IMR-90 (cell line): ENCODE results near the gene NPBWR2. TPM values are rescaled to one million over a fixed set of nuclear protein-coding genes. Genes with fewer than 3 reads are reported as not detected.

Experiments used
- ATAC-seq: fragments of 200-7000 bp; cut with Tn5 transposase; 2 replicates; pipeline ENCODE4 v1.9.1; 2020; ENCODE audit warnings: low read depth, mild to moderate bottlenecking, moderate library complexity
- BruUV-seq: library from RNA; stranded (reverse); fragments of 400-500 nt; replicated peaks from 2 replicates; lab custom pipeline; 2021; lab: Mats Ljungman, UMichigan
- CTCF ChIA-PET: fragments of 300-600 bp; formaldehyde crosslinking; extraction: SDS; loops from one replicate; lab custom pipeline; 2021; ENCODE audit warnings: antibody characterized with exemption; lab: Yijun Ruan, JAX
- POLR2A ChIA-PET: fragments of 300-600 bp; sonication (Branson Sonifier 250); formaldehyde crosslinking; loops from one replicate; lab custom pipeline; 2022; ENCODE audit warnings: antibody characterized with exemption; ENCODE audit not compliant: unreplicated experiment; lab: Charles Lee
- DNase-seq: peaks from one replicate; pipeline ENCODE4 v3.0.0; 2013
- H2AFZ ChIP-seq: replicated peaks from 2 replicates; pipeline ENCODE3; 2013; ENCODE audit warnings: low read length, mild to moderate bottlenecking; ENCODE audit not compliant: poor library complexity
- H2AK5ac ChIP-seq: 2 replicates; pipeline ENCODE4 v1.6.1; 2013; ENCODE audit warnings: low read depth, low read length, inconsistent platforms
- H2AK9ac ChIP-seq: replicated peaks from 2 replicates; pipeline ENCODE3; 2013; ENCODE audit warnings: mild to moderate bottlenecking, low read depth, low read length, moderate library complexity; ENCODE audit not compliant: poor library complexity
- H2BK120ac ChIP-seq: 2 replicates; pipeline ENCODE4 v1.6.1; 2013; ENCODE audit warnings: low read depth, low read length, inconsistent platforms
- H2BK15ac ChIP-seq: 3 replicates; pipeline ENCODE4 v1.6.1; 2013; ENCODE audit warnings: low read depth, low read length, inconsistent platforms
- H2BK20ac ChIP-seq: 2 replicates; pipeline ENCODE4 v1.6.1; 2013; ENCODE audit warnings: low read depth, mild to moderate bottlenecking, inconsistent platforms, low read length, moderate library complexity
- H2BK5ac ChIP-seq: 2 replicates; pipeline ENCODE4 v1.6.1; 2013; ENCODE audit warnings: mild to moderate bottlenecking, low read depth, low read length, inconsistent platforms; ENCODE audit not compliant: poor library complexity, severe bottlenecking
- H3K14ac ChIP-seq: replicated peaks from 2 replicates; pipeline ENCODE4 v1.6.1; 2013; ENCODE audit warnings: low read depth, low read length, inconsistent platforms
- H3K18ac ChIP-seq: 2 replicates; pipeline ENCODE4 v1.6.1; 2013; ENCODE audit warnings: low read depth, low read length, control low read depth
- H3K23ac ChIP-seq: 2 replicates; pipeline ENCODE4 v1.6.1; 2013; ENCODE audit warnings: low read depth, low read length, inconsistent platforms
- H3K27ac ChIP-seq: 2 replicates; pipeline ENCODE4 v1.5.1; 2013; ENCODE audit warnings: mild to moderate bottlenecking, control low read depth, low read length; ENCODE audit not compliant: insufficient read depth
- H3K27me3 ChIP-seq: 2 replicates; pipeline ENCODE4 v1.6.1; 2013; ENCODE audit warnings: low read length; ENCODE audit not compliant: control insufficient read depth, insufficient read depth
- H3K36me3 ChIP-seq: 2 replicates; pipeline ENCODE4 v1.6.1; 2013; ENCODE audit warnings: low read length, mixed read lengths; ENCODE audit not compliant: control insufficient read depth, insufficient read depth
- H3K4ac ChIP-seq: 2 replicates; pipeline ENCODE4 v1.6.1; 2013; ENCODE audit warnings: low read depth, low read length, inconsistent platforms
- H3K4me1 ChIP-seq: 2 replicates; pipeline ENCODE4 v1.6.1; 2013; ENCODE audit warnings: low read length, mixed read lengths; ENCODE audit not compliant: control insufficient read depth, insufficient read depth
- H3K4me2 ChIP-seq: 2 replicates; pipeline ENCODE4 v1.6.1; 2013; ENCODE audit warnings: low read depth, mild to moderate bottlenecking, control low read depth, low read length, moderate library complexity
- H3K4me3 ChIP-seq: 2 replicates; pipeline ENCODE4 v1.5.1; 2013; ENCODE audit warnings: low read depth, mild to moderate bottlenecking, control low read depth, low read length, moderate library complexity; ENCODE audit not compliant: insufficient read depth
- H3K56ac ChIP-seq: 2 replicates; pipeline ENCODE4 v1.6.1; 2013; ENCODE audit warnings: low read length, inconsistent platforms; ENCODE audit not compliant: insufficient read depth; ENCODE audit errors: extremely low read depth
- H3K79me1 ChIP-seq, 2 experiments: 2 replicates each; pipeline ENCODE4 v1.6.1; 2013; ENCODE audit warnings: low read length in 2 of 2, inconsistent platforms in 1 of 2, low read depth in 1 of 2
- H3K9ac ChIP-seq: 2 replicates; pipeline ENCODE4 v1.6.1; 2013; ENCODE audit warnings: low read depth, low read length, control low read depth
- H3K9me1 ChIP-seq: 2 replicates; pipeline ENCODE4 v1.6.1; 2013; ENCODE audit warnings: low read length, inconsistent platforms; ENCODE audit not compliant: insufficient read depth
- H3K9me3 ChIP-seq: 2 replicates; pipeline ENCODE4 v1.6.1; 2013; ENCODE audit warnings: low read length; ENCODE audit not compliant: control insufficient read depth, insufficient read depth
- H4K20me1 ChIP-seq: 2 replicates; pipeline ENCODE4 v1.6.1; 2013; ENCODE audit warnings: low read length, inconsistent platforms; ENCODE audit not compliant: insufficient read depth
- H4K5ac ChIP-seq: 2 replicates; pipeline ENCODE4 v1.6.1; 2013; ENCODE audit warnings: mild to moderate bottlenecking, low read depth, low read length, control low read depth
- H4K8ac ChIP-seq, 2 experiments: 2 replicates each; pipeline ENCODE4 v1.6.1; 2013; ENCODE audit warnings: low read depth in 2 of 2, low read length in 2 of 2, control low read depth in 1 of 2, inconsistent platforms in 1 of 2
- H4K91ac ChIP-seq: 2 replicates; pipeline ENCODE4 v1.6.1; 2013; ENCODE audit warnings: low read depth, low read length, inconsistent platforms; ENCODE audit not compliant: insufficient read depth
- BHLHE40 ChIP-seq: fragments of 150-350 bp; IDR thresholded peaks from 2 replicates; pipeline ENCODE4 v1.6.1; 2016; ENCODE audit warnings: mild to moderate bottlenecking, low read depth, low read length
- CEBPB ChIP-seq: IDR thresholded peaks from 2 replicates; pipeline ENCODE4 v1.6.1; 2012; ENCODE audit warnings: low read depth, low read length, improper control_type of control experiment
- CHD1 ChIP-seq: IDR thresholded peaks from 2 replicates; pipeline ENCODE4 v1.6.1; 2012; ENCODE audit warnings: low read depth, low read length, improper control_type of control experiment
- CTCF ChIP-seq: conservative IDR thresholded peaks from 2 replicates; pipeline ENCODE4 v1.5.1; 2012; ENCODE audit warnings: mild to moderate bottlenecking, low read depth, low read length, improper control_type of control experiment
- ELK1 ChIP-seq: fragments of 150-350 bp; IDR thresholded peaks from 2 replicates; pipeline ENCODE4 v1.6.1; 2016; ENCODE audit warnings: low read depth, mild to moderate bottlenecking, low read length, moderate library complexity, borderline replicate concordance
- FOS ChIP-seq: fragments of 150-350 bp; IDR thresholded peaks from 2 replicates; pipeline ENCODE4 v1.6.1; 2016; ENCODE audit warnings: low read depth, low read length
- MAFK ChIP-seq: IDR thresholded peaks from 2 replicates; pipeline ENCODE4 v1.6.1; 2012; ENCODE audit warnings: low read depth, low read length, improper control_type of control experiment
- MAZ ChIP-seq: IDR thresholded peaks from 2 replicates; pipeline ENCODE4 v1.6.1; 2012; ENCODE audit warnings: low read depth, mild to moderate bottlenecking, low read length, improper control_type of control experiment, moderate library complexity, borderline replicate concordance
- MXI1 ChIP-seq: IDR thresholded peaks from 2 replicates; pipeline ENCODE4 v1.6.1; 2012; ENCODE audit warnings: low read depth, mild to moderate bottlenecking, low read length, moderate library complexity, borderline replicate concordance
- NFE2L2 ChIP-seq: fragments of 150-350 bp; IDR thresholded peaks from 2 replicates; pipeline ENCODE4 v1.6.1; 2016; ENCODE audit warnings: low read depth, mild to moderate bottlenecking, low read length
- POLR2A ChIP-seq: IDR thresholded peaks from 2 replicates; pipeline ENCODE4 v1.6.1; 2012; ENCODE audit warnings: mild to moderate bottlenecking, low read depth, low read length
- RAD21 ChIP-seq: IDR thresholded peaks from 2 replicates; pipeline ENCODE4 v1.6.1; 2012; ENCODE audit warnings: low read length, improper control_type of control experiment
- RCOR1 ChIP-seq: IDR thresholded peaks from 2 replicates; pipeline ENCODE4 v1.6.1; 2012; ENCODE audit warnings: mild to moderate bottlenecking, low read length, improper control_type of control experiment; ENCODE audit not compliant: insufficient replicate concordance
- RFX5 ChIP-seq: IDR thresholded peaks from 2 replicates; pipeline ENCODE4 v1.8.0; 2012; ENCODE audit warnings: low read depth, mild to moderate bottlenecking, low read length, moderate library complexity
- SMC3 ChIP-seq: fragments of 150-350 bp; IDR thresholded peaks from 2 replicates; pipeline ENCODE4 v1.6.1; 2016; ENCODE audit warnings: low read depth, mild to moderate bottlenecking, antibody characterized with exemption, low read length, moderate library complexity
- USF2 ChIP-seq: fragments of 150-350 bp; IDR thresholded peaks from 2 replicates; pipeline ENCODE4 v1.6.1; 2017; ENCODE audit warnings: mild to moderate bottlenecking, antibody characterized with exemption, low read length, low read depth
- WGBS, 2 experiments: methylation state at CpG; one replicate each; pipeline versions ENCODE4 v1.1.5 to v1.1.7; 2013; ENCODE audit warnings: missing lambda C conversion rate in 2 of 2; ENCODE audit not compliant: insufficient read length in 1 of 2; ENCODE audit errors: extremely low coverage in 2 of 2; 5-methylcytosine and 5-hydroxymethylcytosine counted together
- dilution Hi-C: fragments of 300-500 bp; cut with HindIII; formaldehyde crosslinking; loops from one replicate; pipeline ENCODE4 v1.14.3; 2018; ENCODE audit warnings: low sequenced_read_pairs; ENCODE audit not compliant: unreplicated experiment
- in situ Hi-C: fragments of 300-500 bp; cut with MboI; formaldehyde crosslinking; loops from 3 replicates; pipeline ENCODE4 v1.14.3; 2019; ENCODE audit warnings: low sequenced_read_pairs, inconsistent platforms, mixed read lengths
- intact Hi-C: fragments of 100-400 bp; cut with micrococcal nuclease; formaldehyde crosslinking; loops from 2 replicates; pipeline ENCODE4 v1.10.0; 2022
- polyA plus RNA-seq, 3 experiments: library from polyadenylated mRNA; depleted of rRNA; stranded (reverse); fragments of >200 nt; gene quantifications; 2 replicates each; pipeline ENCODE4 v1.2.3, GENCODE V29; 2012; ENCODE audit warnings: low replicate concordance in 1 of 3
- total RNA-seq: library from RNA; depleted of rRNA; stranded (reverse); fragments of >200 nt; gene quantifications from 2 replicates; pipeline ENCODE4 v1.2.3, GENCODE V29; 2012

Gene NPBWR2
- total and polyA plus RNA-seq, 2 of the 4 experiments (the other 2 are of a cell fraction), result not detected

- H3K4ac ChIP-seq, result no peak overlapping the region
- no peaks in the 10 kb centered on the region for H4K20me1 ChIP-seq
- H3K4me3 ChIP-seq, result no peak overlapping the region
- dilution Hi-C loops (no loop called here), in situ Hi-C loops (no loop called here), intact Hi-C loops (no loop called here)
- no peak overlapping the region for H2BK20ac ChIP-seq
- H3K23ac ChIP-seq, result no peak overlapping the region
- peaks cover 58% of the 10 kb centered on the region for H3K27me3 ChIP-seq
- ATAC-seq, result no peak
- no peaks in the 10 kb centered on the region for H3K9me3 ChIP-seq
- H3K9ac ChIP-seq, result no peak overlapping the region
- H3K4me1 ChIP-seq, result no peaks in the 10 kb centered on the region
- no peaks in the 10 kb centered on the region for H3K36me3 ChIP-seq
- no peak overlapping the region for H3K4me2 ChIP-seq
- no peak overlapping the region for H4K91ac ChIP-seq
- no peak overlapping the region for H2BK15ac ChIP-seq
- BruUV-seq, result no TSS peak
- no peak overlapping the region for H2BK5ac ChIP-seq
- ChIA-PET CTCF (no interaction called here), POLR2A (no interaction called here)
- no peak overlapping the region for H2AFZ ChIP-seq
- no peaks in the 10 kb centered on the region for H3K9me1 ChIP-seq
- 69% methylated on average over 10 of the region's 25 CpGs; no CpG with 5 or more reads in 1 of the 2 experiments for WGBS, 2 experiments
- H2AK5ac ChIP-seq, result no peak overlapping the region
- no peak for DNase-seq
- H3K14ac ChIP-seq, result no peak overlapping the region
- H2BK120ac ChIP-seq, result no peak overlapping the region
- no peak overlapping the region for H2AK9ac ChIP-seq
- H4K5ac ChIP-seq, result no peak overlapping the region
- no peak overlapping the region for H3K27ac ChIP-seq
- H3K18ac ChIP-seq, result no peak overlapping the region
- no peaks in the 10 kb centered on the region for H3K79me1 ChIP-seq
- no peak overlapping the region for H3K56ac ChIP-seq
- H4K8ac ChIP-seq, result no peak overlapping the region
- TF ChIP-seq BHLHE40, result no peak
- TF ChIP-seq MAFK, result no peak
- no peak for TF ChIP-seq SMC3
- no peak for TF ChIP-seq RAD21
- no peak for TF ChIP-seq POLR2A
- TF ChIP-seq NFE2L2, result no peak
- no peak for TF ChIP-seq RCOR1
- no peak for TF ChIP-seq CHD1
- no peak for TF ChIP-seq USF2
- TF ChIP-seq ELK1, result no peak
- no peak for TF ChIP-seq RFX5
- TF ChIP-seq CTCF, result no peak
- no peak for TF ChIP-seq MAZ
- no peak for TF ChIP-seq CEBPB
- no peak for TF ChIP-seq MXI1
- TF ChIP-seq FOS, result no peak
Measured at GRCh38 chr20:64104667-64105451, 2.5 kb downstream of the NPBWR2 start.
